CD4-positive, alpha-beta T cell treated with Interleukin-4 for 1 hour (primary cell): ENCODE results near the gene FAAP20.
"Not testable (repeated sequence)": the region's sequence is repeated elsewhere in the genome, so short reads cannot be mapped to it uniquely, and the experiment has no call there.

Experiments used
- DNase-seq, 2 donors: peaks; one replicate each; pipeline ENCODE4 v3.0.0-alpha.2; 2020 to 2022

Gene FAAP20

GRCh38 chr1:2154022-2154421, 40.5 kb downstream of the FAAP20 start:
- DNase-seq: no peak

- no peak for DNase-seq
These were observed 41.6 kb downstream of the FAAP20 start for GRCh38 chr1:2152954-2153353.

- no peak for DNase-seq
These were observed 42.7 kb downstream of the FAAP20 start for GRCh38 chr1:2151911-2152310.

GRCh38 chr1:2151252-2151651, 43.3 kb downstream of the FAAP20 start:
- peak in 1 of 2 donors; percentile 66 for DNase-seq

GRCh38 chr1:2150801-2151200, 43.8 kb downstream of the FAAP20 start:
- no peak for DNase-seq

- DNase-seq: peak; percentile 78 to 81
These were observed 45.9 kb downstream of the FAAP20 start for GRCh38 chr1:2148691-2149090.

- not testable (repeated sequence) for DNase-seq
These were observed 46.7 kb downstream of the FAAP20 start for GRCh38 chr1:2147869-2148268.

- DNase-seq: no peak
These were observed 47.6 kb downstream of the FAAP20 start for GRCh38 chr1:2146836-2147517.

- no peak for DNase-seq
These were observed 48.4 kb downstream of the FAAP20 start for GRCh38 chr1:2145946-2146835.

GRCh38 chr1:2144501-2145090, 50.0 kb downstream of the FAAP20 start:
- no peak for DNase-seq

- no peak for DNase-seq
These were observed 50.6 kb downstream of the FAAP20 start for GRCh38 chr1:2143814-2144500.

GRCh38 chr1:2141025-2141424, 53.5 kb downstream of the FAAP20 start:
- no peak for DNase-seq
